K562 (cell line): ENCODE results near the gene TSPAN3. TPM values are rescaled to one million over a fixed set of nuclear protein-coding genes. Genes with fewer than 3 reads are reported as not detected.

ENCODE experiments used
- BCOR ChIP-seq: fragments of 450-650 bp; IDR thresholded peaks from 2 replicates; pipeline ENCODE4 v1.6.1; 2016
- CBX3 ChIP-seq, 2 experiments: IDR thresholded peaks; 1 replicate in 1 of 2; 2 replicates in 1 of 2; pipeline ENCODE4 v1.6.1; 2012; ENCODE audit warnings: inconsistent platforms in 2 of 2, low read length in 2 of 2, borderline replicate concordance in 1 of 2, control low read depth in 1 of 2
- CHCHD3 ChIP-seq: fragments of 250-450 bp; sonication (Bioruptor Pico); IDR thresholded peaks from 2 replicates; pipeline ENCODE4 v2.1.2; 2022; ENCODE audit warnings: mild to moderate bottlenecking
- CTCF ChIP-seq, 3 experiments: IDR thresholded peaks in 2 of 3; conservative IDR thresholded peaks in 1 of 3; 2 replicates each; pipeline ENCODE4 v1.5.1; 2011 to 2012; ENCODE audit warnings: low read length in 3 of 3, mild to moderate bottlenecking in 3 of 3, control low read depth in 2 of 3, improper control_type of control experiment in 1 of 3, inconsistent platforms in 1 of 3, low read depth in 1 of 3, mixed read lengths in 1 of 3, moderate library complexity in 1 of 3; ENCODE audit not compliant: insufficient read depth in 2 of 3
- ETS2 ChIP-seq: IDR thresholded peaks from 2 replicates; pipeline ENCODE4 v1.6.1; 2016; ENCODE audit warnings: borderline replicate concordance, missing genetic modification characterization, mild to moderate bottlenecking, moderate library complexity, missing compliant biosample characterization; ENCODE audit not compliant: poor library complexity, severe bottlenecking
- FOS ChIP-seq: IDR thresholded peaks from 3 replicates; pipeline ENCODE4 v1.6.1; 2011; ENCODE audit not compliant: insufficient read length; ENCODE audit errors: extremely low read depth
- MTA3 ChIP-seq: fragments of 450-650 bp; formaldehyde crosslinking; IDR thresholded peaks from 2 replicates; pipeline ENCODE4 v1.6.1; 2017; ENCODE audit warnings: mild to moderate bottlenecking, borderline replicate concordance
- MXI1 ChIP-seq: IDR thresholded peaks from 2 replicates; pipeline ENCODE4 v1.6.1; 2011; ENCODE audit warnings: low read depth, mild to moderate bottlenecking, improper control_type of control experiment, low read length
- SRSF9 ChIP-seq: fragments of 200-400 bp; formaldehyde crosslinking; IDR thresholded peaks from 2 replicates; pipeline ENCODE4 v1.6.1; 2017; ENCODE audit warnings: low read depth, low read length, borderline replicate concordance
- STAG1 ChIP-seq: sonication (generic); formaldehyde crosslinking; IDR thresholded peaks from 2 replicates; pipeline ENCODE4 v1.5.0; 2020; ENCODE audit warnings: missing genetic modification reagents, borderline replicate concordance
- ZNF561 ChIP-seq: fragments of 450-650 bp; formaldehyde crosslinking; conservative IDR thresholded peaks from 2 replicates; pipeline ENCODE4 v1.4.0; 2020; ENCODE audit warnings: mild to moderate bottlenecking, moderate library complexity
- ZNF655 ChIP-seq: fragments of 250-450 bp; sonication (Bioruptor Pico); IDR thresholded peaks from 2 replicates; pipeline ENCODE4 v1.5.0; 2021
- ZNF79 ChIP-seq: fragments of 250-450 bp; sonication (Bioruptor Pico); IDR thresholded peaks from 2 replicates; pipeline ENCODE4 v1.4.0; 2020; ENCODE audit warnings: low read depth, mild to moderate bottlenecking, moderate library complexity
- polyA plus RNA-seq, 8 experiments: library from polyadenylated mRNA; depleted of rRNA in 4 of 8; stranded (reverse) in 5 of 8; unstranded in 3 of 8; fragments of >200 nt; fragmentation: Nextera tagmentation in 2 of 8; fragmentation: Illumina TruSeq in 1 of 8; extraction: Ambion mirVana in 2 of 8; extraction: Trizol in 1 of 8; gene quantifications; 2 replicates each; pipeline versions ENCODE4 v1.2.1 to v1.2.3, GENCODE V29; 2011 to 2014; ENCODE audit warnings: inconsistent platforms in 1 of 8, missing spikeins in 1 of 8
- total RNA-seq, 7 experiments: library from RNA; depleted of rRNA in 6 of 7; stranded (reverse); fragments of >200 nt in 6 of 7; fragmentation: Illumina TruSeq in 2 of 7; extraction: Trizol in 2 of 7; gene quantifications; 2 replicates each; pipeline versions ENCODE4 v1.2.1 to v1.2.3, GENCODE V29; 2011 to 2021; ENCODE audit warnings: low replicate concordance in 1 of 7
- TF ChIP-seq, protein P1 (sequence below): IDR thresholded peaks from 2 replicates; pipeline ENCODE4 v1.6.1; 2011; ENCODE audit warnings: borderline replicate concordance, low read depth, mild to moderate bottlenecking, moderate library complexity, low read length; ENCODE audit not compliant: insufficient read depth, poor library complexity, severe bottlenecking
- TF ChIP-seq, protein P2 (sequence below), 3 experiments: fragments of 200-800 bp in 1 of 3; sonication (Bioruptor generic) in 1 of 3; sonication (generic) in 1 of 3; formaldehyde crosslinking in 1 of 3; IDR thresholded peaks; 2 replicates each; pipeline versions ENCODE4 v1.6.1 to v1.8.0; 2016 to 2022; ENCODE audit warnings: mild to moderate bottlenecking in 2 of 3, missing compliant biosample characterization in 2 of 3, missing genetic modification characterization in 2 of 3, missing genetic modification reagents in 1 of 3

TSPAN3 gene
- total and polyA plus RNA-seq, 9 of the 15 experiments (the other 6 are each of a cell fraction or from before 2014, with no cell fraction given) = 14.3 to 144 (median 71.1) TPM

DNA sequence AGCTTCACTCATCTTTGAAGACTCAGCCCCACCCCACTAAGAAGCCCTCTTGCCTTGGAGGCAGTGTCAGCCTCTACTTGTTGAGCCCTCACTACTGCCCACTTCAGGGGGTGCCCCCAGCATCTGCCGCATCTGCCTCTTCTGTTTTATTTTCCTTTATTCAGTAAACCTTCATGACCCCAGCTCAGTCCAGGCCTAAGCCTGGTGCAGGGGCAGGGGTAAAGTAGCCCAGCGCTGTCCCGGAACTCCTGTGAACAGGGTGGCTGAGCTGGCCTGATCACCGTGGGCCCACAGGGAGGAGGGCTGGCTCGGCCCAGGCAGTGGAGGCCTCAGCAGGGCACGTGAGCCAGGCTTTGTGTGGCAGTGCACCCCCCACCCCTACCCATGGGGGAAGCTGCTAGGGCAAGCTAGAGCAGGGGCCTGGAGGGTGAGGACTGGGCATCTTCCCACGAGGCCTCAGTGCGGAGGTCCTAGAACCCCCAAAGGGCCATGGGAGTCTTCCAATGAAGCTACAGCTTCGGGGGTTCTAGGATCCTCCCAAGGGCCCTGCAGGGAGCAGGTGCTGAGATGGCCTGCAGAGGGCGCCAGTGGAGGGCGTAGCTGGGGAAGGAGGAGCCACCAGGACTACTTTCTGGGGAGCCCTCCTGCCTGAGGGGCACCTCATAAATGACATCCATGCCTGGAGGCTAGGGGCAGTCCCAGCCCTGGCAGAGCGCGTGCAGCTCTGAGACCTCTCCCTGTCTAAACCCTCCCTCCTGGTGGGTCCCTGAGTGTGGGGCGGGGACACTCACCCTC lies 36.0 kb downstream of the TSPAN3 start (continued):
- TF ChIP-seq CTCF (IDR thresholded peaks at IDR 0.05 in 2 of 3, conservative IDR thresholded peaks at IDR 0.05 in 1 of 3; ENCODE audit: insufficient read depth in 2 of 3, low read depth in 1 of 3, low read length in 3 of 3) (peak; percentile 65 to 82 (median 68)), ZNF561 (CRISPR knock-in tag) (no peak), CBX3 (IDR thresholded peaks at IDR 0.05; ENCODE audit: borderline replicate concordance in 1 of 2, low read length in 2 of 2) (no peak), ETS2 (tag) (no peak), STAG1 (CRISPR knock-in tag) (peak; percentile 45; the same call in 1 of the 2 replicates), MTA3 (0 out of 2 replicates have a peak, but pooled peaks have one; percentile 16), MXI1 (no peak), CHCHD3 (no peak), ZNF79 (no peak), FOS (no peak), SRSF9 (no peak), BCOR (no peak), ZNF655 (CRISPR knock-in tag) (no peak)
- TF ChIP-seq, protein P1, sequence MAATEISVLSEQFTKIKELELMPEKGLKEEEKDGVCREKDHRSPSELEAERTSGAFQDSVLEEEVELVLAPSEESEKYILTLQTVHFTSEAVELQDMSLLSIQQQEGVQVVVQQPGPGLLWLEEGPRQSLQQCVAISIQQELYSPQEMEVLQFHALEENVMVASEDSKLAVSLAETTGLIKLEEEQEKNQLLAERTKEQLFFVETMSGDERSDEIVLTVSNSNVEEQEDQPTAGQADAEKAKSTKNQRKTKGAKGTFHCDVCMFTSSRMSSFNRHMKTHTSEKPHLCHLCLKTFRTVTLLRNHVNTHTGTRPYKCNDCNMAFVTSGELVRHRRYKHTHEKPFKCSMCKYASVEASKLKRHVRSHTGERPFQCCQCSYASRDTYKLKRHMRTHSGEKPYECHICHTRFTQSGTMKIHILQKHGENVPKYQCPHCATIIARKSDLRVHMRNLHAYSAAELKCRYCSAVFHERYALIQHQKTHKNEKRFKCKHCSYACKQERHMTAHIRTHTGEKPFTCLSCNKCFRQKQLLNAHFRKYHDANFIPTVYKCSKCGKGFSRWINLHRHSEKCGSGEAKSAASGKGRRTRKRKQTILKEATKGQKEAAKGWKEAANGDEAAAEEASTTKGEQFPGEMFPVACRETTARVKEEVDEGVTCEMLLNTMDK = peak; percentile 58
- TF ChIP-seq, protein P2, sequence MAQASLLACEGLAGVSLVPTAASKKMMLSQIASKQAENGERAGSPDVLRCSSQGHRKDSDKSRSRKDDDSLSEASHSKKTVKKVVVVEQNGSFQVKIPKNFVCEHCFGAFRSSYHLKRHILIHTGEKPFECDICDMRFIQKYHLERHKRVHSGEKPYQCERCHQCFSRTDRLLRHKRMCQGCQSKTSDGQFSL (CRISPR knock-in tag; IDR thresholded peaks at IDR 0.05) = peak; percentile 93
- TF ChIP-seq, protein P2 (tag; IDR thresholded peaks at IDR 0.05) = peak in 1 of 2 experiments; percentile 65; a peak in 2 of 4 replicates
- TF ChIP-seq, all 486 proteins: peak for 13
